GM18502 (cell line): ENCODE results near the gene TPPP2.
"Not testable (repeated sequence)": the region's sequence is repeated elsewhere in the genome, so short reads cannot be mapped to it uniquely, and the experiment has no call there.

Experiments
- ATAC-seq: cut with Tn5 transposase; IDR thresholded peaks from one replicate; pipeline ENCODE4 v1.9.1; 2021; ENCODE audit warnings: mild to moderate bottlenecking; ENCODE audit not compliant: unreplicated experiment, poor library complexity

The TPPP2 gene

GRCh38 chr14:21036751-21037150, 6.7 kb downstream of the TPPP2 start:
- no peak for ATAC-seq

- ATAC-seq: no peak
Measured at GRCh38 chr14:21037156-21037555, 7.1 kb downstream of the TPPP2 start.

DNA sequence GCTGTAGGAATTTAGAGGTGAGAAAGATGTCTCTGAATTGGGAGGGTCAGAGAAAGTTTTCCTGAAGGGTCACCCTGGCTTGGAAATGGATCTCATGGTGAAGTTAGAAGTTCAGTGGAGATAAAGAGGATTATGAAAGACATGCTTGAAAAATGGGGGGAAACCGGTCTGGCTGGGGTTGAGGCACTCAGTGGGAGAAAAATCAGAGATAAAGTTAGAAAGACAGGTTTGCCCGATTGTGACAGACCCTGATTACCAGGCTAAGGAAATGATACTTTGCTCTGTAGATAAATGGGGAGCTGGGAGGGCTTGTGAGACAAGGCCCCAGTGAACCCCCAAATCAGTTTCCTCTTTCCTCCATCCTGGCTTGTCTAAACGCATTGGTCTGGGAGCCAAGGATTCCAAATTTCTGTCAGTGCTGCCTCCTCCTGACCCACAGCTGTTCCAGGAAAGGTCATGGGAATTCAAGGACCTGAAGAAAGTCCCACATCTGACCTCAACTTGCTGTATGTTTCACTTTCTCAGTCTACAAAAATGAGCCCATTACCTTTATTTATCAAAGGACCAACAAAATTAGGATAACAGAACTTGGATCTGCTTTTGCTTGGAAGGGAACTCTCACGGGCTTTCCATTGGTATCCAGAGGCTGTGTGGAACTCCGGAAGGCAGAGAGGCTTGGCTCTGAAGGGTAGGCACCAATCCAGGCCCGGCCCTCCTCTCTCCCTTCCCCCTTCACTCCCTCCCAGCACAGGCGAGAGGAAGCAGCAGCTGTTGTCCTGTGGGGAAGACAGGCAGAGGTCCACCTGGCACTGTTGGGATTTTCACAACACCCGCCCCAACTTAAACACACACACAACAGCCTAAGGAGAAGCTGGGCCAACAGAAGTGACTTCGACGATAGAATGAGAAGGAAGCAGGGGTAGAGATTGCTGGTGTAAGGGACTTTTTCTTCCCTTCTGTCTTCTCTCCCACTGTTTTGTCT, 8.7 kb downstream of the TPPP2 start:
- no peak for ATAC-seq

GRCh38 chr14:21039585-21040369, 9.8 kb downstream of the TPPP2 start:
- ATAC-seq: no peak

DNA sequence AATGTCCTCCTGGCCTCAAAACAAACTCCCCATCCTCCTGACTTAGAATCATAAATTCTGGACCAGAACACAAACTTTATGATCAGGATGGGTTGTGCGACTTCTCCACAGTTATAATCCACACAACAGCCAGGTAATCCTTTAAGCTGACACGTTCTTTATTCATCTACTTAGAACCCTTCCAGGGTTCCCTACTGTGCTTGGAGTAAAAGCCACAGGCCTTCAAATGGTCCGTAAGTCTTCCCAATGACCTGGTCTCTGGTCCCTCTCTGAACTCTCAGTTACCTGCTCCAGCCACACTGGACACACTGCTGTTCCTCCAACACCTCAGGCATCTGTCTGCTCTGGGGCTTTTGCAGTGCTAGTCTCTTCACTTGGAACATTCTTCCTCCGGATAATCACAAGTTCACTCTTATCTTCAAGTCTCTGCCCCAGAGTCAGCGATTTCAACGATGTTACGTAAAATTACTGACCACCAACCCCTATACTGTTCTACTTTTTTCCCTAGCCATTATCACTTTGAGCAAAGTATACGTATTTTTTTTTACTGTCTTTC, 10.4 kb downstream of the TPPP2 start:
- ATAC-seq: no peak

DNA sequence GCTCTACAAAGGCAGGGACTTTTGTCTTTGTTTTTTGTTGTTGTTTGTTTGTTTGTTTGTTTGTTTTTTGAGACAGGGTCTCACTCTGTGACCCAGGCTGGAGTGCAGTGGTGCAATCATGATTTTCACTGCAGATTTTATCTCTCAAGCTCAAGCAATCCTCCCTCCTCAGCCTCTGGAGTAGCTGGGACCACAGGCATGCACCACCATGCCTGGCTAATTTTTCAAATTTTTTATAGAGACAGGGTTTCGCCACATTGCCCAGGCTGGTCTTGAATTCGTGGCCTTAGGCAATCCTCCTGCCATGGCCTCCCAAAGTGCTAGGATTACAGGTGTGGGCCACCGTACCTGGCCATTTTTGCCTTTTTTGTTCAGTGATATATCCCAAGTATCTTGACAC, 10.9 kb downstream of the TPPP2 start:
- not testable (repeated sequence) for ATAC-seq

DNA sequence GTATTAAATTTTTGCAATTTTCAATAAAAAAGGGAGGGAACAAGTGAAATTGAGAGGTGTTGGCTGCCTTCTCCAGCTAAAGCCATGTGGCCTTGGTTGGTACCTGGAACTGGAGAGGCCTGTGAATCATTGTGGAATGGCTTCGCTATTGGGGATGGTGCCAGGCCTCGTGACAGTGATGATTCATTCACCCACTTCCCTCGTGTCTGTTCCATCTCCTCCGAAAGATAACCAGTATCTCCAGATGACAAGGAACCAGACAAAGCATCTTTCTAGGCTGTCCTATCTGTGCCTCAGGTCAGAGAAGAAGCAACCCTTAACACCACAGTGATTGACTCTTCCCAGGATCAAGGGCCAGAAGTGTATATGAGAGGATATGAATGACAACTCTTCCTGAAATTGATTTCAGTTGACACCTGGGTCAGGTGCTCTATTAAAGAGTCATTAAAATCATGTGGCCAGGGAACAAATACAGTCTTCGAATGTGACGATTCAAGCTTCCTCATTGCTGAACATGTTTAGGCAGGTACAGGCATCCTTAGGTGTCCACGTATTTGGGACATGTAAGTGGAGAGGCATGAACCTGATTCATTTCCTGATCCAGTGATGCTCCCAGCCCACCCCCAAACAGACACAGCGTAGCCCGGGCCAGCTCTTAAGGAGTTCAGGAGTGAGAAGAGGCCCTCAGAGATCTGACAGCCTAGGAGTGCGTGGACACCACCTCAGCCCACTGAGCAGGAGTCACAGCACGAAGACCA, 11.8 kb downstream of the TPPP2 start, which contains the start of gene RNASE7:
TSS of gene RNASE7 (plus strand) at position 687 of the 758 bp plus-strand sequence. CDS start 631 bp downstream, outside the sequence.
- ATAC-seq: no peak

- ATAC-seq: no peak
Measured at GRCh38 chr14:21042918-21043317, 12.9 kb downstream of the TPPP2 start.

- ATAC-seq: no peak
Measured at GRCh38 chr14:21043387-21043973, 13.5 kb downstream of the TPPP2 start.

DNA sequence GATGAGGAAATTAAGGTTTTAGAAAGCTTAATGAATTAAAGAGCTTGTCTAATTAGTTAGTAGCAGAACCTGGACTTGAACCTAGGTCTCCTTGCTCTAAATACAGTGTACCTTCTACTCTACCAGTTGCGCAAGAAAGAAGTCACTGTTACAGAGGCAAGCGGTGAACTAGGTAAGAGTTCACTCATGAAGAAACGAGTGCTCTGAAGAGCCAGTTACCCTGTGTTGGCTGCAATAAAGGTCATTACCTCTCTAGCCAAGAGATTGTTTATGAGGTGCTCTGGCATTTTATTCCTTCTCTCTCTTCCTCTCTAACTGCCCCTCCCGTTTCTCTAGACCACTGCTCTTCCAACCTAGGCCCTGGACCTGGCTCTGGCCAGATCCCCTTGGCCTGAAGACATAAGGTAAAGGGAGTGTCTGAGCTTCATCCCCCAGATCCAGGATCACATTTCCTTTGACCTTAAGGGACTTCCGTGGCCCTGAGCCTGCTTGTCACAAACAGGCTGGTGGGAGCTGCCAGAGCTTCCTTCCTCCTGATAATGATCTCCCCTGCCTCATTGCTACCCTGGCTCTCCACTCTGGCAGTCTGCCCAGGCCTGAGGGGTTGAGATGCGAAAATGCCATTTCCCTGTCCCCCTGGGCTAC, 14.1 kb downstream of the TPPP2 start:
- no peak for ATAC-seq

DNA sequence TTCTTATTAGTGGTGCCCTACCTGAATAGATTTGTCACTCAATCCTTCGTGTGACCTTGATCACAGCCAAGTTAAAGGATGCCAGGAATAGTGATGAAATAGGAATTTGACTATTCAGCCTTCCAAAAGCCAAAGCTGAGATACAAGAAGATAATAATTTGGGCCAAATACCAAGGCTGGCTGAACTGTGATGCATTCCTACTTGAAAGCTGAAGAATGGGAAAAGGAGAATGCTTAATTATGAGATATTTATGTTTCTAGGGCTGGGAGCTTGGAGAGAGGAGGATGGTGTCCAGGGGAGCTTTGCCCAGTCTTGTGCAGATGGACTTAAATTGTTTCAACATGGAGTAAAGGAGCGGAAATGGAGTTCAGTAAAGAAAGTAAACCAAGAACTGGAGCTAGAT, 17.4 kb downstream of the TPPP2 start:
- ATAC-seq: no peak

DNA sequence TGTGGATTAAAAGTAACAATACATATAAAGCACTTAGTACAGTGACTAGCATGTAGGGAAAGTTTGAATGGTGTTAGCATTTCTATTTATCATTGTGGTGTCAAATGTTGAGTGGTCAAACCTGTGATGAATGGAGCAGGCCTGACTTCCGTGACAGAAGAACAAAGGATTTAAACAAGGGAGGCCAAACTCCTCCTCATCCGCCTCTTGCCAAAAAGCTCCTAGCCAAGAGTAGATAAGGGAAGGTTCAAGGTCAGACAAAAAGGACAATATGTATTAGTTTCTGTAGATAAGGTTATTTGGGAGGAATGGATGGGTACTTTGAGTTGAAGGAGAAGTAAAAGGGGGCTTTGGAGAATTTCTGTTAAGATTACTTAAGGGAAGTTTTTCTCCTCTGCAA, 18.6 kb downstream of the TPPP2 start:
- ATAC-seq: no peak

DNA sequence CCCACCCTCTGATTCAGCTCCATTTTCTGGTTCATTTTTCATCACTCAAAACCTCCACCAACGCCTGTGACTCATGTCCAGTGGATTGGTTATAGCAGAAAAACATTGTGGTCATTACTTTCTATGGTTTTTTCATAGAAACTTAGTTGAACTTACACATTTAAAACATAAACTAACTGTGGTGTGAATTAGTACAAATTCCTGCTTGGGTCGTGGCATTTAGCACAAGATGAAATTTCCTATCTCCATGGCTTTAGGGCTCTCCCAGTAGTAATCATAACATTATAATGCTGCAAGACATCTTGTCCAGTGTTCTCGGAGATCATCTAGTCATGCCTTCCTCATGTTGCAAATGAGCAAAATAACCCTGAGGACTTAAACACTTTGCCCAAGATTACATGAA, 19.3 kb downstream of the TPPP2 start:
- ATAC-seq: no peak

GRCh38 chr14:21050597-21050996, 20.6 kb downstream of the TPPP2 start:
- ATAC-seq: no peak

- no peak for ATAC-seq
Measured at GRCh38 chr14:21053184-21054122, 23.4 kb downstream of the TPPP2 start.

DNA sequence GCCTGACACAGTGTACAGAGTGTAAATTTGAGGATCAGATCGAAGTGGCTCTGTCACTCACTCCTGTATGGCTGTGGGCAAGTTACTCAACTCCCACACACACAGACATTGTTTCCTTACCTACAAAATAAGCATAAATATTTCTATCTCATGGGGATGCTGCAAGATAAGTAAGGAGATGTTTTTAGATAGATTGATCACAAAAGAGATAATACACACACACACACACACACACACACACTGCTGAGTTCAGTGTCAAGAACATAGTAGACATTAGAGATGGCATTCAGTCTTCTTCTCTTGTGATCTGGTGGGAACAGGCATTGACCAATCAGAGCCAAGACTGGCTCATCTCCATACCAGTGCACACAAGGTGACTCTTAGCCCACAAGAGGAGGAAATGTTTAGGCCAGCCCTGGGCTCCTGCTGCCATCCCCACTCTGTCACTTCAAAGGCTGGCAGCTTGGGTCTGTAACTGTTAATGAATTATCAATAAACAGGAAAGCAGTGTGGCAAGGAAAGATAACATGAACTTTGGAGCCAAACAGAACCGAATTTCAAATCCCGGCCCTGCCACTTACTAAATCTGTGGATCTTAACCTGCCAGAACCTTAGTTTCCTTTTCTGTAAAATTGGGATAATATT, 24.2 kb downstream of the TPPP2 start:
- ATAC-seq: no peak

DNA sequence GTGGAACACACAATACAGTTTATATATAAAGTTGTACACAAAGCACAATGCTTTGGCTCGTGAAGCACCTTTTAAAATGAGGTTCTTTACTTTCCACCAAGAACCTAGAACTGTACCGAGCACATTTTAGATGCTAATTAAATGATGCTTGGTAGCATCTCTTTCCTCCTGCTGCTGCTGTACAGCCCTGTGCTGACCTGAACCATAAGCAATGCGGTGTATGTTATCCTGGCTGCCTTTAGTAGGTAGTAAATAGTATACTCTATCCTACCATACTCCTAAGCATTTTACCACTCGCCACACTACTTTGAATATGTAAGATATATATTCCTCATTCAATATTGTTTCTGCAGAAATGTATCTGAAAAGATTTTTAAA, 24.7 kb downstream of the TPPP2 start:
- no peak for ATAC-seq
